SIG-M5 treated with dmso at 0.1 percent for 504 hours (cell line): Measurements from ENCODE around the gene COX8A.

Experiments used
- DNase-seq: peaks from one replicate; lab custom pipeline; 2025; ENCODE audit not compliant: unreplicated experiment; lab: John Stamatoyannopoulos, UW

The COX8A gene

DNA sequence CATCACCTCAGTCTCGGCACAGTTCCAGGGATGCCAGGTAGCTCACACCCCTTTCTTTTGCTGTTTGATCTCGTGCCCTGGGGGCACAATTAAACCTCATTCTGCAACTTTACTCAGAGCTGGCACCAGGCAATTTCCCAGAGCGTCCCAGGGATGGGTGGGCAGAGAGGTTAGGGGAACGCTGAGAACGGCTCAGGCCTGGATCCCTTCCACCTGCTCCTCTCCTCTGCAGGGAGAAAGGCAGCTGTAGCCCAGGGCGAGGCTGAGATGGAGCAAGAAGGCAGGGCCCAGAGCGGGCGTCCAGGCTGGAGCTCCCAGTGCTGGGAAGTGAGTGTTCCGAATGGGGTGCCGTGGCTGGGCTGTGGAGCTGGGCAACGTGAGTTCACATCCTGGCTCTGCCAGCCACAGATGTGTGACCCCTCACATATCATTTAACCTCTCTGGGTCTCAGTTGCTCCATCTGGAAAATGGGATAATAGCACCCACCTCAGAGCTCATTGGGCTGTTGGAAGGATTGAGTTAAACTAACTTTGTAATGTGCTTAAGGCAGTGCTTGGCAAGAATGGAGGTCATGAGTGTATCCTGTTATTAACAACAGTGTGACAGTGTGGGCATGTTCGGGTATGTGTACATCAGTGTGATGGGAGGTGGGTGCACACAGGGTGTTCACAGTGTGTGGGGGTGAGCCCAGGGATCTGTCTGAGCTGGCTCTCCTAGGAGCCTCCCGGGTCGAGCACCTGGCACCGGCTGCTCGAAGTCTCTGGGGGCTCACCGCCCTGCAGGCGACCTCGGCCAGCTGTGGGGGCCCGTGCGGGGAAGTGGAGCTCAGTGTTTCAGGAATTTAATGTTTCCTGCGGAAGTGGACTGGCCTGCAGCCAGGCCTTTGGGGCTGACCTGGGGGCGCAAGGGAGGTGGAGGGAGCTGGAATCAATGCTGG lies 27.3 kb downstream of the COX8A start:
- DNase-seq: no peak

DNA sequence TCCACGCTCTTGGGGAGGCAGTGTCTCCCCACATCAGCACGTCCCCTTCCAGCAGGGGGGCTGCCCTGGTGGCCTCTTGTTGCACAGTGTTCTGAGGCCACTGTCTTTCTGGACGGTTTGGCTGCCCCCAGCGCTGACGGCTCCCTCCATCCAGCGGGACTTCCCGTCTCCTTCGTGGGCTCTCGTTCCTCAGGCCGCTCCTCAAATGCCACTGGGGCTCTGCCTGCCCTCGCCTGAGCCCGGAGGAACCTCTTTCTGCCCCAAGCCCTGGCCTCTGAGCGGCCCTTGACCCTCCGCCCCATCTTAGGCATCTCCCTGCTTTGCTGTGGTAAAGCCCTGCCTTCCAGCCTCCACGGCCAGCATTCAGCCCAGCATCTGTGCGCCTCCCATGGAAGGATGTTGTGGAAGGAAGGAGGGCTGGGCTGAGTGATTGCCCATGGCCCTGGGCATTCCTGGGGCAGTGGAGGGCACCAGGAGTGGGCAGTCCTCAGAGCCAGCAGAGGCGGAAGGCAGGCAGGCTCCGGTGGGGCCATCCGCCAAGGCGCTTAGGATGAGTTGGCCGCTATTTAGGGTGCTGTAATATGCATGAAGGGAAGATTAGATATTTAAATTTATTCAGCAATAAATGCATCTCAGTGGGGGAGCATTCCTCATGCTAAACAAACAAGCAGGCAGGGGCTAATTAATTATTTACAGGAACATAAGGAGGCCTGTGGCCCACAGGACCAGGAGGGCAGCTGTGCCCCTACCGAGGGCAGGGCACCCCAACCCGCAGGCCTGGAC lies 29.6 kb downstream of the COX8A start:
- no peak for DNase-seq

DNA sequence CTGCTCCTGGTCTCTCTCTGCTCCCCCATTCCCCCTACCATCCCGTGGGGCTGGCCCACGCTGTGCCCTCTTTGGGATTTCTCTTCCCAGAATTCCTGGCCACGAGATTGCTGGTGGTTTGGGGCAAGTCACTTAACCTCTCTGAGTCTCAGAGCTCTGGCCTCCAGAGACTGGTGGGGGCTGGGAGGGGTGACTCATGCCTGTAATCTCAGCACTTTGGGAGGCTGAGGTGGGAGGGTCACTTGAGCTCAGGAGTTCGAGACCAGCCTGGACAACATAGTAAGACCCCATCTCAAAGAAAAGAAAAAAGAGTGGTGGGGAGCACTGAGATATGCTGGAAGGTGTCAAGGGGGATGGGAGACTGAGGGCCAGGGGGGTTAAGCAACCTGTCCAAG lies 30.2 kb downstream of the COX8A start:
- no peak for DNase-seq

DNA sequence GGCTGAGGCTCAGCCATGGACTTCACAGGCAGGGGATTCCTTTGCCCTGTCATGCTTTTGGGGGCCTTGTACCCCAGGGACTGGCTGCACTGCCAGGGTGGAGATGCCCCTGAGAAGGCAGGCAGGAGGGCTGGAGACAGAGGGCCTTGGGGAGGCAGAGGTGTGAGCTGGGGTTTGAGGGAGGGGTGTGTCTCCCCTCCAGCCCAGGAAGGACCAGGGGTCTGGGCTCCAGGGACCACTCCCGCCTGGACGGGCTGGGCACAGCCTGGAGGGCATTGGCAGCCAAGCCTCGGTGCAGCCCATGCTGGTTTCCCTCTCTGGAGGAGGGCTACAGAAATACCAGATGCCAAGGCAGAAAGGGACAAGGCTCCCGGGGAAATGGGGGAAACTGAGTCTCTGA lies 31.3 kb downstream of the COX8A start:
- DNase-seq: no peak

DNA sequence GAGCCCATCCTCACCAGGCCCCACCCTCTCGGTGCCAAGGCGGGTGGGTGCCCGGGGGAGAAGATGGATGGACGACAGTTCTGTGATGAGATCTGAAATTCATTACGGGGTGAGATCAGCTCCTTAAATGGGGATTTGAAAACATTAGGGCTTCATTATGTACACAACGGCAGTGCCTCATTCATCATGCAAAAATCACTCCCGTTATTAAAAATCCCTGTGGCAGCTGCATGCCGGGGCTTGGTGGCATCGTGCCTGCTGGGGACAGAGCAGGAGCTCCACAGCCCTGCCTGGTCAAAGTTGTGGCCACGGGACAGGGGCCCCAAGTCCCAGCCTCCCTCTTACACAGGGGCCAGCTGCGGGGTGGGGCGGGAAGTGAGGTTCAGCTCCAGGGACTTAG lies 32.0 kb downstream of the COX8A start:
- DNase-seq: no peak

DNA sequence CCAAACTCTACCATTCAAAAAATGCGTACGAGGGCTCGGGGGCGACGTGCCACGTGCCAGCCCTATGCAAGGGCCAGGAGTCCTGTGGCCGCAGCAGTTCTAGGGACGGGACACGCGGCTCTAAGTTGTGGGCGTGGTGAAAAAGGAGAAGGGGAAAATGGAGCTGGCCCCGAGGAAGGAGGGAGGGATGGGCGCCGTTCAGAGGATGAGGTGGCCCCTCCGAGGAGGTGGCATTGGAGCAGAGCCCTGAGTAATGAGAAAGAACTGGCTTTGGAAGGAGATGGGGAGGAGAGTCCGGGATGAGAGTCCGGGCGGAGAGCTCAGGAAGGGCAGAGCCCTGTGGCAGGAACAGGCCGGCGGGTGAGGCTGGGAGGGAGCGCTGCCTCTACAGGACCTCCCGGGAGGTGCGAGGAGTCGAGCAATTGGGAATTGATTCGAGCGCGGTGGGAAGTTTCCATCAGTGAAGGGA lies 32.8 kb downstream of the COX8A start:
- DNase-seq: peak; percentile 47

DNA sequence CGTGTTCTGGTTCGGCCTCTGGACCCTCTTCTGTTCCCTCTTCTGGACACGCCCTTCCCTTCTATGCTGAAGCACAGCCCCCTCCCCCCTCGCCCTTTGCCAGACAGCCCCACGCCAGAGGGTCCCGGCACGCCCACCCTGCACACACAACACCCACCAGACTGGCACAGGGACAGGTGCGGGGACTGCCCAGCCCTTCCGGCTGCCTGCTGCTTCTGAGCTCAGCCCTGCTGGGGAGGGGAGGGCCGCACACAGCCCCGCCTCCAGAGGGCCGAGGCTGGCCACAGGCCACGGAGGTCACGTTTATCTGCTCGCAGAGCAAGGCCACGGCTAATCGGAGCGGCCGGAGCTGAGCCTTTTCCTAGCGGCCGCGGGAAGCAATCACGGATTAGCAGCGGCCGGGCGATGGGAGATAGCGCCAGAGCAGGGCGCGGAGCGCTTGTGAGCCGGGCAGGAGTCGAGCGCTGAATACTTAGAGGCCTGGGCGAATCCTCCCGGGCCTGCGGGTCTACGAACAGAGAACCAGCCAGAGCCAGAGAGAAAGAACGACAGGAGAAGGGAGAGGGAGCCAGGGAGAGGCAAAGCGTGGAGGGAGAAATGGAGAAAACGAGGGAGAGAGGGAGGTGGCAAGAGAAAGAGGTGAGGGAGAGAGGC lies 33.3 kb downstream of the COX8A start:
- DNase-seq: no peak

DNA sequence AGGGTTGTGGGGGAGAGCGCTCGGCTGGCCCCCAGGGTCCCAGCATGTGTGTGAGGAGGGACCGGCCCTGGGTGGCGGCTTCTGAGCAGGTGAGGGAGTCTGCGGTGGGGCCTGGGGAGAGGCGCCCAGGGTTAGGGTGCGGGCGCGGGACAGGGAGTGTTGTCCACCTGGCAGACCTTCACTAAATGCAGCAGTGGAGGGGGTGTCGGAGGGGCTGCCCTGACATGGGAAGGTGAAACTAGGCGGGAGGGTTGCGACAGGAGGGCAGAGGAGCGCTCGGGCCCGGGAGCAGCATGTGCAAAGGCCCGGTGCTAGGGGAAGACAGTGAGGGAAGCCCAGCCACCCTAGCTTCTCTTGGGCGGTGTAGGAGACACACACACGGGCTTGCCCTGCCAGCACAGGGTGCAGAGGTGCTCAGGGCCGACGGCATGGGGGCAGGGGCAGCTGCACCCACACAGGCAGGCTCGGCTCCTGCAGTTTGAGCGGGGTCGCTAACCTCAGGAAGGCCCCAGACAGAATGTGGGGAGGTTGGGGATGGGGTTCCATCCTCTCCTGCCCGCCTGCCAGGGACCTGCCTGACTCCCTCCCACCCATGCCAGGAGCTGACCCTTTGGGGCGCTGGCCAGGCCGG lies 34.0 kb downstream of the COX8A start:
- DNase-seq: no peak

DNA sequence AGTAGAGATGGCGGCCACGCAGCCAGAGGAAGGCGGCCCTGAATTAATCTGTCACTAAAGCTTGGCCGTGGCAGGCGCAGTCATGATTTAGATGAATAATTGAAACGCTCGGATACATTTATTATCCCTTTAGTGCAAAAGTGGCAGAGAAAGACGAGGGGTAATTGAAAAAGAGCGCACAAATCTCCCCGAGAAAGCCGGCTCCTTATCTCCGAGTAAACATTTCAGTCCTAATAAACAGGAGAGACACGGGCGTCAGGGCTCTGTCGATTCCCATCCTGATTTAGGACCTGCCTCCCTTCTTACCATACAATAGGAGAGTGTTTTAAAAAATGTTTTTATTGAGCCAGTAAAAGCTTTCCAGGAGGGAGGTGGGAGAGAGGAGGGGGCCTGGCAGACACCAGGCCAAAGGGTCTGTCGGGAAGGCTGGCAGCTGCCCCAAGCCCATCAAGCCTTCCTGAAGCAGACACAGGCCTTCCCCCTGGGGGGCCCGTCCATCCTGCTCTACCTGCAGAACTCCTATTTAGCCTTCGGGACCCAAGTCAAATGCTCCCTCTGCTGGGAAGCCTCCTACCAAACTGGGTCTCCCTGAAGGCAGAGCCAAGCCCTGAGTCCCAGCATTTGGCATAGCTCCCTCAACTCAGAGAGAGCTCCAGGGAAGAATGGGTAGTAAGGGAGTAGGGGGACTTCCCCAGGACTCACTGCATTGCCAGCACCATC lies 34.7 kb downstream of the COX8A start:
- no peak for DNase-seq

DNA sequence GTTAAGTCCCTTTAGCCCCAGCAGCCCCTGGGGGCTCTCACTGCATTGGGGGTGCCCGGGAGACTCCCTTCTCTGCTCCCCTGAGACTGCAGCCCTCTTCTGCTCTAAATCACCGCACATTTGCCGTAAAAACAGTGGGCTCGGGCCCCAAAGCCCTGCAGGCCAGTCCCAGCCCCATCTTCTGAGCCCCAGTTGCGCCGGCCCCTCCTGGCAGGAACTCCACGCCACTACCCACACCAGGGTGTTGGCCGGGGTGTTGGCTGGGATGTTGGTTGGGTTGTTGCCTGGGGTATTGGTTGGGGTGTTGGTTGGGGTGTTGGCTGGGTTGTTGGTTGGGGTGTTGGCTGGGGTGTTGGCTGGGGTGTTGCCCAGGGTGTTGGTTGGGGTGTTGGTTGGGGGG lies 35.3 kb downstream of the COX8A start:
- no peak for DNase-seq

DNA sequence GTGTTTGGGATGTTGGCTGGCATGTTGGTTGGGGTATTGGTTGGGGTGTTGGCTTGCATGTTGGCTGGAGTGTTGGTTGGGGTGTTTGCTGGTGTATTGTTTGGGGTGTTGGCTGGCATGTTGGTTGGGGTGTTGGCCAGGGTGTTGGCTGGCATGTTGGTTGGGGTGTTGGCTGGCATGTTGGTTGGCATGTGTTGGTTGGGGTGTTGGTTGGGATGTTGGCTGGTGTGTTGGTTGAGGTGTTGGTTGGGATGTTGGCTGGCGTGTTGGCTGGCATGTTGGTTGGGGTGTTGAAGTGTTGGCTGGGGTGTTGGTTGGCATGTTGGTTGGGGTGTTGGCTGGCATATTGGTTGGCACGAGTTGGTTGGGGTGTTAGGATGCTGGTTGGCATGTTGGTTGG lies 36.4 kb downstream of the COX8A start:
- no peak for DNase-seq

DNA sequence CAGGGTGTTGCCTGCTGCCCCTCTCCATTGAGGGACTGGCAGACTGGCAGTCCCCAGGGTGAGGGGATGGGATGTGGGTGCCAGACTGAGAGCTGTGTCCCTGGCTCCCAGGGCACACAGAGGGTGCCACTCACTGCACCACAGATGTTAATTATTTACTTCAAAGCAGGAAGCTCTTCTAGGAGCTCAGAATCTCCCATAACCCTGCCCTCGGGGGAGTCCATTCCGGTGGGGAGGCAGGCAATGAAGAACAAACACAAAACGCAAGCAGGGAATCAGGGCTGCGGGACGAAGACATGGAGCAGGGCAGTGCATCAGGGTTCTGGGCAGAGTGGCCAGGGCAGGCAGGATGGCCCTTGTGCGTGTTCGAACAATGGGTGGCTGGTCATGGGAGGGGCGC lies 37.0 kb downstream of the COX8A start:
- no peak for DNase-seq

DNA sequence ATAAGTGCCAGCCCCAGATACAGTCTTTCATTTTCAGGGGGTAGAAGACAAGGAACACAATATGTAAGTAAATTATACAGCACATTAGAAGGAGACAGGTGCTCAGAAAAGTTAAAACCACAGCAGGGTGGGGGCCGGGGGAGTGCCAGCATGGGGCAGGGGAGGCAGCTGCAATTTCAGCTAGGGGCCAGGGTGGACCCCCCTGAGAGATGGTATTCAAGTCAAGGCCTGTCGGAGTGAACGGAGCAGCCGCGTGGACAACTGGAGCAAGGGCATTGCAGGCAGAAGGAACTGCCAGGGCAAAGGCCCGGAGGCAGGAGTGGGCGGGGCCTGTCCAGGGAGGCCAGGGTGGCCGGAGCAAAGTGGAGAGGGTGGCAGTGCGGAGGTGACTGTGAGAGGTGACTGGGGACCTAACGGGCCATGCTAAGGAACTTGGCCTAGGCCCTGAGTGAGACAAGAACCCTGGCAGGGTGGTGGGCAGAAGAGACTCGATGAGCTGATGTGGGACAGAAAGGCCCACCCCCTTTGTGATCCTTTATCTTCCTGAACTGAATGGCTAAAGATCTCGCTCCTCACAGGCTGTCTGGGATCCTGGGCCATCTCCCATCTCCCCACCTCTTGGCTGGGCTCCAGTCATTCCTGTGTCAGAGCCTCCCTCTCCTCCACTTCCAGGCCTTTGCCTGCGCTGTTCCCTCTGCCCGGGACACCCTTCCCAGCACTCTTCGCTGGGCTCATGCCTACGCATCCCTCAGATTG lies 38.9 kb downstream of the COX8A start:
- no peak for DNase-seq

DNA sequence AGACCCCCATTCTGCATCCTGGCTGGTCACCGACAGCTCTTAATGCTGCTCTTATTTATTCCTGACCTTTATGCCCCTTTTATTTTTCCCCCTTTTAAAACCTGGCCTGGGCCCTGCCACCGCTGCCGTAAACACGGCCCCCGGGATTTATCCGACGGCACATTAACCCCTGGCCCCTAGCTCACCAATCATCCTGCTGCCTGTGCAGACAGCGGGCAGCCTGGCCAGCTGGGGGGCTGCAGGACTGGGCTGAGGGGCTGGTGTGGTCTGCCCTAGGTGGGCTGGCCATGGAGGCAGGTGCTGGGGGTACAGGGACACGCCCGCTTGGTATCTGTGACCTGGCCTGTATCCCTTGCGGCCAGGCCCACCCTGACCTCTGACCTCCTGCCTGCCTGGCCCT lies 39.9 kb downstream of the COX8A start:
- no peak for DNase-seq

DNA sequence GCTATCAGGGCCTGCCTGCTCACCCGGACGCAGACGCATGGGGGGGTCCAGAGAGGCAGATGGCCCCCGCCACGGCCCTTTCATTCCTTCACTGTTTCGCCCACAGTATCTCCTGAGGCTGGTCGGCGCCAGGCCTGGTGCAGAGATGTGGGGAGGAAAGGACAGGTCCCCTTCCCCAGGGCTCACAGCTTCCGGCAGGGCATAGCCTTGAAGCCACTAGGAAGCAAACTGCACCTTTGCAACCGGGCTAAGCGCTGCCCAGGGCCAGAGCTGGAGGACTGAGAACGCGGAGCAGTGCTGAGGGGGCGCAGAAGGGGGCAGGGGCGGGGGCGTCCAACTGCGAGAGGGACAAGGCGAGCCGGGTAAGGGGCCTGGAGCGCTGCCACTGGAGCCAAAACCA lies 41.1 kb downstream of the COX8A start:
- DNase-seq: no peak

DNA sequence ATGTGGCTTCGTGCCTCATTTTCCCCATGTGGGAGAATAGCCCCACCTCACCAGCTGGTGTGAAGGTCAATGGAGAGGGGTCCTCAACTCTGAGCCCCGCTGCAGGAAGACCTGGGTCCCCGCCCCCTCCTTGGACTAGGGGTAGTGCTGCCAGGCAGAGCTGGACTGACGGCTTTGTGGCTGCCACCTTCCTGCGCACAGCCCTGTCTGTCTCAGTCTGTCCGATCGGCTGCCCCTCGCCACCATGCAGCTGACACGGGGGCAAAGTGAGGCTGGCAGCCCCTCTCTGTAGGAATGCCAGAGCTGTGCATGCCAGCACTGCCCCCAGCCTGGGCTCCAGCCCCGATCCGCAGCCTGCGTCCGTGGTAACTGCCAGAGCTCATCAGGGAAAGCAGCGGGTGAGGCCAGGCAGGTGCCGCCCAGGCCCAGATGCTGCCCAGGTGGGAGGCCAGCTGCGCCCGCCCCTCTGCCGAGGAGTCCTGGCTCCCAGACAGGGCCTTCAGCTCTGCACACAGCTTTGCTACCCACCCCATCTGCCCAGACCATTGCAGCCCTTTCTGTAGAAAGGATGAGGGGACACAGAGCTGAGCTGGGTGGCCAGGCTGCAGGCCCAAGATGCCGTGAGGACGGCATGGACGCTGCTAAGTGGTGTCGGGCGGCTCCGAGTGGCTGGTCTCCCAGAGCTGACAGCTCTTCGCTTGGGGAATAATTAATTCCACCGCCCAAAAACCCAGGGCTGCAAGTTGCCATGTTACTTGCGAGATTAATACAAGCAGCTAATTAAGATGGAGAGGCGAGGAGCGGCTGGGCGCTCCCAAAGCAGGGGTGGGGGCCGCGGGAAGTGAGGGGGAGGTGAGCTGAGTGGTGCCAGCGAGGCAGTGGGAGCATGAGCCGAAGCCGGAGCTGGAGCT lies 41.8 kb downstream of the COX8A start:
- no peak for DNase-seq

DNA sequence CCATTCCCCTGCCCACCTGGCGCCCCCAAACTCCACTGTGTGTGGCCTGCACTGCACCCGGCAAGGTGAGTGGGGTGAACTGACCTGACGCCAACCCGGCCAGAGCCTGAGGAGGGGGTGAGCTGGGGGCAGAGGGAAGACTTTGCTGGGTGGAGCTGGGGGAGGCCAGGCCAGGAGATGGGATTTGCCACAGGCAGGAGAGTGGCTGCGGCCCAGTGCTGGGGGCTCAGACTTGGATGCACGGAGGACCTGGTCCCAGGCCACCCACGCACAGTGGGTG lies 43.5 kb downstream of the COX8A start:
- no peak for DNase-seq

DNA sequence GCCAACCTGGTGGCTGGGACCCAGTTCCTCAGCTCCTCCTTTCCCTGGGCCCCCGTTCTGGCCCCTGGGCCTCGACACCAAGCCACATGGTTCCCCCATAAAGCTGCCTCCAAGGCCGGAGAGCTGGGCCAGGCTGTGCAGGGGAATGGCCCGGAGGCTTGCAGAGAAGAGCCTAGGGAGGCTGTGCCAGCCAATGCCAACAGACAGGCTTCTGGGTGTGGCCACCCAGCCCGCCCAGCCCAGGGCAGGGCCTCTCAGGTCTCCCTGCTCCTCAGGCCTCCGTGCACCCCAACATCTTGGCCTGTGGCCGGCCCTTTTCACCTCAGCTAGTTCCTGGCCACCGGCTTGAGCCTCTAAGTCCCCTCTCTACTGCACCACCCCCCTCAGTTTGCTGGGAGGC lies 43.9 kb downstream of the COX8A start:
- DNase-seq: no peak
